ENCODE data around the gene SSUH2. TPM values are rescaled to one million over a fixed set of nuclear protein-coding genes. Genes with fewer than 3 reads are reported as not detected.

Gene SSUH2
- total and polyA plus RNA-seq, 2 experiments from 2014 or later: 0.73 to 2.3 TPM

GRCh38 chr3:8645712-8646111, 1.1 kb upstream of the SSUH2 start:
- H3K36me3 ChIP-seq (ENCODE audit: insufficient read depth): no peaks in the 10 kb centered on the region
- TF ChIP-seq EZH2phosphoT487 (IDR thresholded peaks at IDR 0.05; ENCODE audit: unreplicated experiment) (no peak), EZH2 (IDR thresholded peaks at IDR 0.05; ENCODE audit: low read depth, unreplicated experiment) (no peak), STAT1 (IDR thresholded peaks at IDR 0.05; ENCODE audit: unreplicated experiment) (no peak), CTCF (conservative IDR thresholded peaks at IDR 0.05; ENCODE audit: low read depth in 2 of 2) (no peak), POLR2AphosphoS5 (IDR thresholded peaks at IDR 0.05; ENCODE audit: low read depth) (no peak), ZNF114 (CRISPR knock-in tag; IDR thresholded peaks at IDR 0.05) (no peak), ETS1 (IDR thresholded peaks at IDR 0.05) (no peak), ZNF462 (CRISPR knock-in tag; IDR thresholded peaks at IDR 0.05) (no peak), NANOG (IDR thresholded peaks at IDR 0.05; ENCODE audit: borderline replicate concordance) (no peak), REST (IDR thresholded peaks at IDR 0.05; ENCODE audit: unreplicated experiment) (no peak), CREB1 (CRISPR knock-in tag; IDR thresholded peaks at IDR 0.05; ENCODE audit: low read depth) (no peak), ZNF331 (CRISPR knock-in tag; IDR thresholded peaks at IDR 0.05; ENCODE audit: low read depth) (no peak), JUNB (IDR thresholded peaks at IDR 0.05; ENCODE audit: unreplicated experiment) (no peak)
- Mint-ChIP-seq H3K36me3 (ENCODE audit: low read depth) (no peaks in the 10 kb centered on the region; the same call in 2 of the 3 replicates), H3K27me3 (ENCODE audit: insufficient read depth, low read depth, poor library complexity) (peaks cover 4% of the 10 kb centered on the region), H3K27ac (no peak overlapping the region), H3K4me3 (no peak overlapping the region), H3K4me1 (no peaks in the 10 kb centered on the region; the same call in 2 of the 3 replicates), H3K9me3 (no peaks in the 10 kb centered on the region; the same call in 2 of the 3 replicates)
- no peaks in the 10 kb centered on the region for H3K79me2 ChIP-seq (replicated peaks; ENCODE audit: insufficient read depth)
- no peaks in the 10 kb centered on the region; the same call in 1 of the 2 replicates for H4K20me1 ChIP-seq (replicated peaks; ENCODE audit: insufficient read depth)
- H2AFZ ChIP-seq: no peak overlapping the region
- no peaks in the 10 kb centered on the region for H3K4me1 ChIP-seq (ENCODE audit: insufficient read depth)
- no peaks in the 10 kb centered on the region for H3K9me2 ChIP-seq (ENCODE audit: insufficient read depth)
- no peak overlapping the region for H3K27ac ChIP-seq (ENCODE audit: low read depth)
- H3K4me3 ChIP-seq: no peak overlapping the region
- H3K27me3 ChIP-seq (ENCODE audit: insufficient read depth): no peaks in the 10 kb centered on the region
- H3F3A ChIP-seq (replicated peaks; ENCODE audit: low read depth): no peaks in the 10 kb centered on the region
- no peak for ATAC-seq
- no peak overlapping the region for H3K4me2 ChIP-seq
- no peak for DNase-seq (ENCODE audit: low spot score)
